OCI-LY1 (cell line): Measurements from ENCODE around the gene PSEN1.

Experiments used
- H2AFZ ChIP-seq: fragments of 200-600 bp; sonication (generic), shearing (Covaris generic); 2 replicates; pipeline ENCODE4 v1.6.0; 2014; ENCODE audit warnings: antibody characterized with exemption, mild to moderate bottlenecking, low read length
- H3F3A ChIP-seq: fragments of 200-600 bp; sonication (generic), shearing (Covaris generic); 2 replicates; pipeline ENCODE4 v1.6.0; 2014; ENCODE audit warnings: mild to moderate bottlenecking, antibody characterized with exemption, low read length, moderate library complexity; ENCODE audit not compliant: insufficient read depth
- H3K27ac ChIP-seq: fragments of 200-600 bp; sonication (generic); 2 replicates; pipeline ENCODE4 v1.5.1; 2014; ENCODE audit warnings: low read length, mixed run types, mild to moderate bottlenecking, low read depth; ENCODE audit not compliant: poor library complexity, severe bottlenecking
- H3K27me3 ChIP-seq: fragments of 200-600 bp; sonication (generic); 2 replicates; pipeline ENCODE4 v1.6.0; 2014; ENCODE audit warnings: antibody characterized with exemption, mild to moderate bottlenecking, low read length, moderate library complexity; ENCODE audit not compliant: insufficient read depth
- H3K36me3 ChIP-seq: fragments of 200-600 bp; sonication (generic); 2 replicates; pipeline ENCODE4 v1.6.1; 2014; ENCODE audit warnings: mild to moderate bottlenecking, antibody characterized with exemption, low read length, moderate library complexity, mixed read lengths; ENCODE audit not compliant: insufficient read depth
- H3K4me1 ChIP-seq: fragments of 200-600 bp; sonication (generic); 2 replicates; pipeline ENCODE4 v1.5.1; 2014; ENCODE audit warnings: mild to moderate bottlenecking, low read length, moderate library complexity; ENCODE audit not compliant: insufficient read depth, severe bottlenecking
- H3K4me2 ChIP-seq: fragments of 200-600 bp; sonication (generic), shearing (Covaris generic); 2 replicates; pipeline ENCODE4 v1.6.1; 2014; ENCODE audit warnings: low read length
- H3K4me3 ChIP-seq: fragments of 200-600 bp; sonication (generic); 2 replicates; pipeline ENCODE4 v1.5.1; 2014; ENCODE audit warnings: low read length, low read depth, mild to moderate bottlenecking, mixed read lengths; ENCODE audit not compliant: poor library complexity, severe bottlenecking
- H3K79me2 ChIP-seq: fragments of 200-600 bp; shearing (Covaris generic); 2 replicates; pipeline ENCODE4 v1.6.1; 2016; ENCODE audit warnings: mixed run types, low read length, mixed read lengths; ENCODE audit not compliant: insufficient read depth
- H3K9ac ChIP-seq: fragments of 200-600 bp; sonication (generic), shearing (Covaris generic); 2 replicates; pipeline ENCODE4 v1.6.1; 2014; ENCODE audit warnings: mild to moderate bottlenecking, low read length, mixed read lengths
- H3K9me2 ChIP-seq: fragments of 200-600 bp; sonication (generic), shearing (Covaris generic); 2 replicates; pipeline ENCODE4 v1.6.1; 2014; ENCODE audit warnings: low read depth, mild to moderate bottlenecking, low read length, mixed read lengths
- H3K9me3 ChIP-seq: fragments of 200-600 bp; shearing (Covaris generic); 2 replicates; pipeline ENCODE4 v1.6.1; 2014; ENCODE audit warnings: low read length, mixed read lengths
- H4K20me1 ChIP-seq: fragments of 200-600 bp; sonication (generic), shearing (Covaris generic); 2 replicates; pipeline ENCODE4 v1.6.0; 2016; ENCODE audit warnings: mild to moderate bottlenecking, low read length; ENCODE audit not compliant: insufficient read depth
- CTCF ChIP-seq: fragments of 200-600 bp; sonication (generic), shearing (Covaris generic); IDR thresholded peaks from 2 replicates; pipeline ENCODE4 v1.5.1; 2017; ENCODE audit warnings: mild to moderate bottlenecking, antibody characterized with exemption, low read length, moderate library complexity, mixed read lengths
- EZH2 ChIP-seq: fragments of 200-600 bp; sonication (generic), shearing (Covaris generic); IDR thresholded peaks from 2 replicates; pipeline ENCODE4 v1.8.0; 2017; ENCODE audit warnings: borderline replicate concordance, mixed run types, mild to moderate bottlenecking, antibody characterized with exemption, low read length, moderate library complexity, mixed read lengths

The PSEN1 gene

GRCh38 chr14:73100334-73100733 lies 36.0 kb upstream of the PSEN1 start:
- Histone ChIP-seq H3K27ac (no peak overlapping the region), H3F3A (no peaks in the 10 kb centered on the region; the same call in 1 of the 2 replicates), H3K9me3 (no peaks in the 10 kb centered on the region), H3K4me3 (no peak overlapping the region), H3K9ac (no peak overlapping the region), H2AFZ (no peak overlapping the region), H3K4me1 (no peaks in the 10 kb centered on the region), H4K20me1 (no peaks in the 10 kb centered on the region), H3K27me3 (no peaks in the 10 kb centered on the region), H3K79me2 (no peaks in the 10 kb centered on the region), H3K9me2 (no peaks in the 10 kb centered on the region), H3K36me3 (peaks cover 88% of the 10 kb centered on the region), H3K4me2 (no peak overlapping the region)
- TF ChIP-seq CTCF (no peak), EZH2 (no peak)

- H2AFZ ChIP-seq, result no peak overlapping the region
- H3K9me2 ChIP-seq, result no peaks in the 10 kb centered on the region
- H3K9ac ChIP-seq, result no peak overlapping the region
- H3K4me1 ChIP-seq, result no peaks in the 10 kb centered on the region
- H3K9me3 ChIP-seq, result no peaks in the 10 kb centered on the region
- H4K20me1 ChIP-seq, result no peaks in the 10 kb centered on the region
- H3F3A ChIP-seq, result no peaks in the 10 kb centered on the region; the same call in 1 of the 2 replicates
- no peaks in the 10 kb centered on the region for H3K79me2 ChIP-seq
- H3K27ac ChIP-seq, result no peak overlapping the region
- H3K4me3 ChIP-seq, result no peak overlapping the region
- H3K27me3 ChIP-seq, result no peaks in the 10 kb centered on the region
- TF ChIP-seq EZH2, result no peak
- no peak for TF ChIP-seq CTCF
- peaks cover 89% of the 10 kb centered on the region for H3K36me3 ChIP-seq
- no peak overlapping the region for H3K4me2 ChIP-seq
Measured at GRCh38 chr14:73102806-73103497, 33.4 kb upstream of the PSEN1 start.

GRCh38 chr14:73105050-73105449 lies 31.3 kb upstream of the PSEN1 start:
- H3K4me2 ChIP-seq, result no peak overlapping the region
- H3K4me1 ChIP-seq, result no peaks in the 10 kb centered on the region
- no peaks in the 10 kb centered on the region for H3K9me3 ChIP-seq
- H4K20me1 ChIP-seq, result no peaks in the 10 kb centered on the region
- no peak overlapping the region for H3K4me3 ChIP-seq
- no peaks in the 10 kb centered on the region for H3K27me3 ChIP-seq
- H3F3A ChIP-seq, result no peaks in the 10 kb centered on the region
- no peak overlapping the region for H3K9ac ChIP-seq
- no peak overlapping the region for H2AFZ ChIP-seq
- no peak for TF ChIP-seq EZH2
- TF ChIP-seq CTCF, result no peak
- no peak overlapping the region for H3K27ac ChIP-seq
- no peaks in the 10 kb centered on the region for H3K79me2 ChIP-seq
- H3K36me3 ChIP-seq, result peaks cover 89% of the 10 kb centered on the region
- H3K9me2 ChIP-seq, result no peaks in the 10 kb centered on the region
